ENCODE results near the gene FAM13A. TPM values are rescaled to one million over a fixed set of nuclear protein-coding genes. Genes with fewer than 3 reads are reported as not detected.
A peak's percentile ranks its signal among the peaks of the same experiment; 100 is the strongest.

Gene FAM13A
- total and polyA plus RNA-seq, 2 of the 8 experiments (the other 6 are each of a cell fraction or from before 2014, with no cell fraction given): 7.1 to 16.5 TPM

GRCh38 chr4:88696630-88697029 lies 360.4 kb downstream of the FAM13A start:
- H3K56ac ChIP-seq (replicated peaks; ENCODE audit: insufficient read length, low read depth, low read length): no peak overlapping the region

More at GRCh38 chr4:88696630-88697029, 360.4 kb downstream of the FAM13A start:
- no peak overlapping the region for H4K91ac ChIP-seq (replicated peaks; ENCODE audit: insufficient read length, low read length)
- no peak for TF ChIP-seq CHD2 (IDR thresholded peaks at IDR 0.05; ENCODE audit: low read length)
- no peak overlapping the region for H3K27ac ChIP-seq (ENCODE audit: low read depth, low read length)
- ChIA-PET POLR2A (ENCODE audit: partially characterized antibody) (no interaction called here), CTCF (ENCODE audit: partially characterized antibody) (no interaction called here)
- peaks cover 3% of the 10 kb centered on the region; the same call in 1 of the 2 replicates for H3K23me2 ChIP-seq (ENCODE audit: low read depth, low read length)
- FAIRE-seq (peak; percentile 28), DNase-seq (ENCODE audit: low read depth in 1 of 2, low spot score in 2 of 2) (no peak)
- H3K36me3 ChIP-seq (ENCODE audit: control insufficient read depth in 2 of 4, insufficient read depth in 4 of 4, low read length in 3 of 4): no peaks in the 10 kb centered on the region
- H3K4ac ChIP-seq (replicated peaks; ENCODE audit: insufficient read length, low read depth, low read length): no peak overlapping the region
- 0 out of 2 replicates have a peak overlapping the region, but pooled peaks have one; percentile 2 for H2AFZ ChIP-seq (ENCODE audit: low read length)
- no peak overlapping the region for H2AK5ac ChIP-seq (ENCODE audit: low read depth, low read length)
- no peaks in the 10 kb centered on the region; a peak in 1 of 7 replicates for H3K4me1 ChIP-seq (replicated peaks in 1 of 4; ENCODE audit: control insufficient read depth in 3 of 4, insufficient read depth in 4 of 4, low read length in 3 of 4)
- H3K18ac ChIP-seq (ENCODE audit: extremely low read depth, low read length): no peak overlapping the region
- H3K79me2 ChIP-seq (ENCODE audit: control insufficient read depth in 1 of 2, insufficient read depth in 2 of 2, low read length in 2 of 2): no peaks in the 10 kb centered on the region
- no peaks in the 10 kb centered on the region for H3K9me3 ChIP-seq (ENCODE audit: insufficient read depth in 2 of 2, low read depth in 1 of 2, low read length in 1 of 2)
- H4K5ac ChIP-seq (ENCODE audit: insufficient read length, low read depth, low read length): no peak overlapping the region
- peak overlapping the region in 1 of 4 experiments; percentile 72; a peak in 2 of 8 replicates for H3K4me3 ChIP-seq (ENCODE audit: extremely low read depth in 1 of 4, insufficient read depth in 2 of 4, low read depth in 3 of 4, low read length in 4 of 4)
- H2BK120ac ChIP-seq (replicated peaks; ENCODE audit: low read depth, low read length): no peak overlapping the region
- 88% methylated on average over 7 of the region's 7 CpGs; no CpG with 5 or more reads in 1 of the 2 experiments for WGBS, 2 experiments (ENCODE audit: extremely low coverage in 1 of 2, insufficient coverage in 1 of 2, insufficient read length in 1 of 2, insufficient replicate concordance in 2 of 2, low coverage in 1 of 2, low lambda C conversion rate in 2 of 2, missing lambda C conversion rate in 1 of 2)
- H3K79me1 ChIP-seq (ENCODE audit: low read depth, low read length): no peaks in the 10 kb centered on the region
- no peak overlapping the region for H4K8ac ChIP-seq (ENCODE audit: extremely low read depth, insufficient read depth, low read length)
- H2BK5ac ChIP-seq (ENCODE audit: low read depth, low read length): no peak overlapping the region
- H2BK12ac ChIP-seq (ENCODE audit: low read depth, low read length): no peak overlapping the region
- no peak overlapping the region for H2BK20ac ChIP-seq (ENCODE audit: low read length)
- no peak overlapping the region for H3K9ac ChIP-seq (replicated peaks in 1 of 4; ENCODE audit: extremely low read depth in 1 of 4, low read depth in 3 of 4, low read length in 3 of 4)
- peaks cover 0 to 4% (median 1%) of the 10 kb centered on the region in 4 experiments; a peak in 3 of 7 replicates for H3K27me3 ChIP-seq (replicated peaks in 1 of 4; ENCODE audit: control insufficient read depth in 3 of 4, extremely low read depth in 1 of 4, insufficient read depth in 3 of 4, low read length in 3 of 4)
- no peak overlapping the region for H2BK15ac ChIP-seq (ENCODE audit: low read length)
- H4K20me1 ChIP-seq (replicated peaks in 1 of 2; ENCODE audit: control insufficient read depth in 1 of 2, insufficient read depth in 2 of 2, low read length in 2 of 2): no peaks in the 10 kb centered on the region
- no peak overlapping the region for H3K23ac ChIP-seq (ENCODE audit: insufficient read length)
- H3K4me2 ChIP-seq (ENCODE audit: insufficient read depth in 1 of 2, low read depth in 2 of 2, low read length in 2 of 2): peak overlapping the region in 1 of 2 experiments; percentile 65; a peak in 1 of 4 replicates
- H3K14ac ChIP-seq (ENCODE audit: insufficient read length): no peak overlapping the region

All from H1 (cell line).